ENCODE results near the gene PRODH2. TPM values are rescaled to one million over a fixed set of nuclear protein-coding genes. Genes with fewer than 3 reads are reported as not detected.

PRODH2 gene
- total RNA-seq, 1 experiment from 2014 or later = 0.44 TPM

GRCh38 chr19:35780717-35781116, 31.9 kb downstream of the PRODH2 start:
- H3K9ac ChIP-seq (ENCODE audit: low read length) = no peak overlapping the region
- DNase-seq (ENCODE audit: low read depth, low spot score) (no peak), ATAC-seq (no peak)
- H4K20me1 ChIP-seq (ENCODE audit: insufficient read depth) = no peaks in the 10 kb centered on the region
- H3K4me2 ChIP-seq (ENCODE audit: low read length) = no peak overlapping the region
- H3K27me3 ChIP-seq (ENCODE audit: insufficient read depth, low read length) = no peaks in the 10 kb centered on the region
- ChIA-PET CTCF (no interaction called here), RAD21 (ENCODE audit: low non-redundant PET in 1 of 2, low total read pairs in 2 of 2, uncharacterized antibody in 2 of 2, unreplicated experiment in 2 of 2) (no interaction called here), POLR2A (no interaction called here)
- no peak overlapping the region for H2AFZ ChIP-seq (ENCODE audit: low read depth, low read length, poor library complexity, severe bottlenecking)
- no peaks in the 10 kb centered on the region for H3K9me3 ChIP-seq (ENCODE audit: control insufficient read depth in 1 of 2, insufficient read depth in 1 of 2, low read depth in 1 of 2, low read length in 2 of 2)
- H3K79me2 ChIP-seq (ENCODE audit: insufficient read depth, low read length) = 0 out of 2 replicates have a peak, but pooled peaks cover 3% of the 10 kb centered on the region
- H3K36me3 ChIP-seq (ENCODE audit: control insufficient read depth in 1 of 2, insufficient read depth in 2 of 2, low read length in 2 of 2) = peaks cover 2 to 4% of the 10 kb centered on the region in 2 experiments; a peak in 2 of 4 replicates
- TF ChIP-seq YY1 (IDR thresholded peaks at IDR 0.05; ENCODE audit: extremely low read depth, insufficient replicate concordance, low read depth, low read length) (no peak), POLR2A (IDR thresholded peaks at IDR 0.05; ENCODE audit: borderline replicate concordance, extremely low read depth, insufficient read depth, insufficient read length) (no peak), POLR2AphosphoS5 (IDR thresholded peaks at IDR 0.05; ENCODE audit: low read depth, low read length) (no peak), SRF (IDR thresholded peaks at IDR 0.05; ENCODE audit: low read depth) (no peak), MAX (IDR thresholded peaks at IDR 0.05) (no peak), ELF1 (IDR thresholded peaks at IDR 0.05; ENCODE audit: borderline replicate concordance, low read depth) (no peak)
- H3K4me1 ChIP-seq (ENCODE audit: control insufficient read depth in 1 of 2, insufficient read depth in 2 of 2, low read length in 2 of 2) = peaks cover 3 to 8% of the 10 kb centered on the region in 2 experiments; a peak in 2 of 4 replicates
- BruUV-seq (replicated peaks) = no TSS peak
- H3K27ac ChIP-seq (ENCODE audit: low read depth, low read length) = no peak overlapping the region
- intact Hi-C loops (cut with micrococcal nuclease) = no loop called here
- H3K9me2 ChIP-seq (ENCODE audit: insufficient read depth) = no peaks in the 10 kb centered on the region
- no peak overlapping the region for H3K4me3 ChIP-seq (replicated peaks in 1 of 2; ENCODE audit: low read depth in 1 of 2, low read length in 2 of 2)

- H3K9ac ChIP-seq (ENCODE audit: low read length) = no peak overlapping the region
- RAD21 ChIA-PET (ENCODE audit: low non-redundant PET in 1 of 2, low total read pairs in 2 of 2, uncharacterized antibody in 2 of 2, unreplicated experiment in 2 of 2) = no interaction called here
- no peaks in the 10 kb centered on the region for H3K27me3 ChIP-seq (ENCODE audit: insufficient read depth, low read length)
- 0 out of 2 replicates have a peak, but pooled peaks cover 3% of the 10 kb centered on the region for H3K79me2 ChIP-seq (ENCODE audit: insufficient read depth, low read length)
- ATAC-seq (no peak), DNase-seq (ENCODE audit: low read depth, low spot score) (no peak)
- POLR2A ChIA-PET = no interaction called here
- H2AFZ ChIP-seq (ENCODE audit: low read depth, low read length, poor library complexity, severe bottlenecking) = no peak overlapping the region
- no peaks in the 10 kb centered on the region for H4K20me1 ChIP-seq (ENCODE audit: insufficient read depth)
- H3K36me3 ChIP-seq (ENCODE audit: control insufficient read depth in 1 of 2, insufficient read depth in 2 of 2, low read length in 2 of 2) = peaks cover 0 to 4% of the 10 kb centered on the region in 2 experiments; a peak in 2 of 4 replicates
- no peak overlapping the region for H3K4me3 ChIP-seq (replicated peaks in 1 of 2; ENCODE audit: low read depth in 1 of 2, low read length in 2 of 2)
- no TSS peak for BruUV-seq (replicated peaks)
- CTCF ChIA-PET = no interaction called here
- H3K4me2 ChIP-seq (ENCODE audit: low read length) = no peak overlapping the region
- H3K9me2 ChIP-seq (ENCODE audit: insufficient read depth) = no peaks in the 10 kb centered on the region
- no peak for TF ChIP-seq MAX (IDR thresholded peaks at IDR 0.05)
- TF ChIP-seq FOSL1 (IDR thresholded peaks at IDR 0.05; ENCODE audit: low read depth) = no peak
- no peak for TF ChIP-seq ZNF274 (IDR thresholded peaks at IDR 0.05; ENCODE audit: low read depth, low read length)
- no peak for TF ChIP-seq ATF3 (IDR thresholded peaks at IDR 0.05)
- no peak for TF ChIP-seq POLR2A (IDR thresholded peaks at IDR 0.05; ENCODE audit: borderline replicate concordance, extremely low read depth, insufficient read depth, insufficient read length)
- no peak for TF ChIP-seq ZFX (IDR thresholded peaks at IDR 0.05)
- no peak for TF ChIP-seq SIN3A (IDR thresholded peaks at IDR 0.05; ENCODE audit: low read depth)
- TF ChIP-seq SRF (IDR thresholded peaks at IDR 0.05; ENCODE audit: low read depth) = no peak
- H3K4me1 ChIP-seq (ENCODE audit: control insufficient read depth in 1 of 2, insufficient read depth in 2 of 2, low read length in 2 of 2) = peaks cover 3 to 9% of the 10 kb centered on the region in 2 experiments; a peak in 3 of 4 replicates
- H3K9me3 ChIP-seq (ENCODE audit: control insufficient read depth in 1 of 2, insufficient read depth in 1 of 2, low read depth in 1 of 2, low read length in 2 of 2) = no peaks in the 10 kb centered on the region
- intact Hi-C loops (cut with micrococcal nuclease) = no loop called here
- no peak overlapping the region for H3K27ac ChIP-seq (ENCODE audit: low read depth, low read length)
Observed at GRCh38 chr19:35780058-35780457, 32.6 kb downstream of the PRODH2 start.
